Vagina (tissue), 2 donors: ENCODE results near the gene CHRNG.
"Not testable (repeated sequence)": the region's sequence is repeated elsewhere in the genome, so short reads cannot be mapped to it uniquely, and the experiment has no call there.

Experiments used
- CTCF ChIP-seq, 3 experiments: fragments of 450-650 bp in 2 of 3; fragments of 200-600 bp in 1 of 3; sonication (generic) in 1 of 3; IDR thresholded peaks; one replicate each; pipeline ENCODE4 v1.5.1; 2017 to 2019; ENCODE audit warnings: antibody characterized with exemption in 3 of 3, mild to moderate bottlenecking in 2 of 3, moderate library complexity in 2 of 3
- POLR2A ChIP-seq, 2 donors: fragments of 450-650 bp; IDR thresholded peaks; one replicate each; pipeline ENCODE4 v1.6.1; 2017; ENCODE audit warnings: antibody characterized with exemption in 2 of 2, mild to moderate bottlenecking in 2 of 2, moderate library complexity in 2 of 2
- POLR2AphosphoS5 ChIP-seq, 2 donors: sonication (generic); formaldehyde crosslinking; IDR thresholded peaks; one replicate each; pipeline ENCODE4 v1.9.0; 2017; ENCODE audit warnings: antibody characterized with exemption in 2 of 2, mild to moderate bottlenecking in 2 of 2, low read depth in 1 of 2; ENCODE audit not compliant: insufficient read depth in 1 of 2

- TF ChIP-seq CTCF (IDR thresholded peaks at IDR 0.05); POLR2AphosphoS5 (IDR thresholded peaks at IDR 0.05; ENCODE audit: insufficient read depth in 1 of 2, low read depth in 1 of 2); POLR2A (IDR thresholded peaks at IDR 0.05): not testable (repeated sequence)
Measured at GRCh38 chr2:232570481-232570880, 31.0 kb downstream of the CHRNG start.
